ENCODE results near the gene SYT14. TPM values are rescaled to one million over a fixed set of nuclear protein-coding genes. Genes with fewer than 3 reads are reported as not detected.
"Not testable (repeated sequence)": the region's sequence is repeated elsewhere in the genome, so short reads cannot be mapped to it uniquely, and the experiment has no call there.

SYT14 gene
- polyA plus RNA-seq, 3 donors = not detected

DNA sequence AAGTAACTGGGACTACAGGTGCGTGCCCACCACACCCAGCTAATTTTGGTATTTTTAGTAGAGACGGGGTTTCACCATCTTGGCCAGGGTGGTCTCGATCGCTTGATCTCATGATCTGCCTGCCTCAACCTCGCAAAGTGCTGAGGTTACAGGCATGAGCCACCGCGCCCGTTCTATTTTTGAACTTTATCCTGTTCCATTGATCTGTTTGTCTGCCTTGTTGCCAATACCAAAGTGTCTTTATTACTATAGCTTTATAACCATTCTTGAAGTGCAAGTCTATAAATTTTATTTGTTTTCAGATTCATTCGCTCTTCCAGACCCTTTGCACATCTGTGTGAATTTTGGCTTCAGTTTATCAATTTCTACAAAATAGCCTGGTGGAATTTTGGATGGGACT lies 28.0 kb downstream of the SYT14 start:
- no peaks in the 10 kb centered on the region for H3K27me3 ChIP-seq (ENCODE audit: control insufficient read depth in 2 of 2, insufficient read depth in 2 of 2, low read length in 2 of 2)
- no peak overlapping the region for H3K4me3 ChIP-seq (replicated peaks in 1 of 3; ENCODE audit: low read depth in 2 of 3, low read length in 3 of 3)
- DNase-seq = no peak
- Mint-ChIP-seq H3K4me1 (no peaks in the 10 kb centered on the region), H3K27ac (no peak overlapping the region), H3K27me3 (ENCODE audit: low read depth in 3 of 3) (peaks cover 0 to 1% (median 1%) of the 10 kb centered on the region in 3 donors), H3K9me3 (peaks cover 0 to 8% (median 0%) of the 10 kb centered on the region in 7 donors), H3K36me3 (no peaks in the 10 kb centered on the region), H3K4me3 (no peak overlapping the region)
- H3K4me1 ChIP-seq (ENCODE audit: control insufficient read depth in 1 of 2, insufficient read depth in 2 of 2, low read length in 2 of 2) = no peaks in the 10 kb centered on the region
- H3K79me2 ChIP-seq (ENCODE audit: insufficient read depth, low read length) = no peaks in the 10 kb centered on the region
- intact Hi-C loops (cut with micrococcal nuclease) = no loop called here
- H3K4me2 ChIP-seq (replicated peaks; ENCODE audit: extremely low read depth, low read length, poor library complexity, severe bottlenecking) = no peak overlapping the region
- no peak overlapping the region for H3K9ac ChIP-seq (ENCODE audit: insufficient read depth, low read length, poor library complexity, severe bottlenecking)
- no peaks in the 10 kb centered on the region for H3K36me3 ChIP-seq (replicated peaks in 1 of 2; ENCODE audit: control insufficient read depth in 1 of 2, insufficient read depth in 2 of 2, low read length in 2 of 2)
- 100% methylated on average over 1 of the region's 9 CpGs for WGBS (ENCODE audit: insufficient coverage)
- no peaks in the 10 kb centered on the region for H4K20me1 ChIP-seq (ENCODE audit: insufficient read depth, low read length)
- H3K9me3 ChIP-seq (replicated peaks in 1 of 2; ENCODE audit: control insufficient read depth in 1 of 2, insufficient read depth in 1 of 2, low read length in 2 of 2) = no peaks in the 10 kb centered on the region
- TF ChIP-seq, protein P1, sequence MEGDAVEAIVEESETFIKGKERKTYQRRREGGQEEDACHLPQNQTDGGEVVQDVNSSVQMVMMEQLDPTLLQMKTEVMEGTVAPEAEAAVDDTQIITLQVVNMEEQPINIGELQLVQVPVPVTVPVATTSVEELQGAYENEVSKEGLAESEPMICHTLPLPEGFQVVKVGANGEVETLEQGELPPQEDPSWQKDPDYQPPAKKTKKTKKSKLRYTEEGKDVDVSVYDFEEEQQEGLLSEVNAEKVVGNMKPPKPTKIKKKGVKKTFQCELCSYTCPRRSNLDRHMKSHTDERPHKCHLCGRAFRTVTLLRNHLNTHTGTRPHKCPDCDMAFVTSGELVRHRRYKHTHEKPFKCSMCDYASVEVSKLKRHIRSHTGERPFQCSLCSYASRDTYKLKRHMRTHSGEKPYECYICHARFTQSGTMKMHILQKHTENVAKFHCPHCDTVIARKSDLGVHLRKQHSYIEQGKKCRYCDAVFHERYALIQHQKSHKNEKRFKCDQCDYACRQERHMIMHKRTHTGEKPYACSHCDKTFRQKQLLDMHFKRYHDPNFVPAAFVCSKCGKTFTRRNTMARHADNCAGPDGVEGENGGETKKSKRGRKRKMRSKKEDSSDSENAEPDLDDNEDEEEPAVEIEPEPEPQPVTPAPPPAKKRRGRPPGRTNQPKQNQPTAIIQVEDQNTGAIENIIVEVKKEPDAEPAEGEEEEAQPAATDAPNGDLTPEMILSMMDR (IDR thresholded peaks at IDR 0.05) = no peak
- H3K27ac ChIP-seq (ENCODE audit: low read depth in 1 of 2, low read length in 2 of 2) = no peak overlapping the region
- no peak overlapping the region for H2AFZ ChIP-seq (ENCODE audit: insufficient read depth, low read depth, low read length, poor library complexity, severe bottlenecking)

DNA sequence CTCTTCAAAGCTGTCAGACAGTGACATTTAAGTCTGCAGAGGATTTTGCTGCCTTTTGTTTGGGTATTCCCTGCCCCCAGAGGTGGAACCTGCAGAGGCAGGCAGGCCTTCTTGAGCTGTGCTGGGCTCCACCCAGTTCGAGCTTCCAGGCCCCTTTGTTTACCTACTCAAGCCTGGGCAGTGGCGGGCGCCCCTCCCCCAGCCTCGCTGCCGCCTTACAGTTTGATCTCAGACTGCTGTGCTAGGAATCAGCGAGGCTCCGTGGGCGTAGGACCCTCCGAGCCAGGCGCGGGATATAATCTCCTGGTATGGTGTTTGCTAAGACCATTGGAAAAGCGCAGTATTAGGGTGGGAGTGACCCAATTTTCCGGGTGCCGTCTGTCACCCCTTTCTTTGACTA lies 40.7 kb downstream of the SYT14 start:
- DNase-seq; H2AFZ ChIP-seq (ENCODE audit: insufficient read depth, low read depth, low read length, poor library complexity, severe bottlenecking); intact Hi-C loops (cut with micrococcal nuclease); H3K4me1 ChIP-seq (ENCODE audit: control insufficient read depth in 1 of 2, insufficient read depth in 2 of 2, low read length in 2 of 2); H3K27ac Mint-ChIP-seq; H3K9me3 Mint-ChIP-seq; H4K20me1 ChIP-seq (ENCODE audit: insufficient read depth, low read length); H3K36me3 Mint-ChIP-seq; H3K27ac ChIP-seq (ENCODE audit: low read depth in 1 of 2, low read length in 2 of 2); H3K79me2 ChIP-seq (ENCODE audit: insufficient read depth, low read length); H3K9ac ChIP-seq (ENCODE audit: insufficient read depth, low read length, poor library complexity, severe bottlenecking); H3K4me3 ChIP-seq (replicated peaks in 1 of 3; ENCODE audit: low read depth in 2 of 3, low read length in 3 of 3); H3K27me3 Mint-ChIP-seq (ENCODE audit: low read depth in 3 of 3); H3K4me1 Mint-ChIP-seq; H3K4me2 ChIP-seq (replicated peaks; ENCODE audit: extremely low read depth, low read length, poor library complexity, severe bottlenecking); H3K4me3 Mint-ChIP-seq; H3K9me3 ChIP-seq (replicated peaks in 1 of 2; ENCODE audit: control insufficient read depth in 1 of 2, insufficient read depth in 1 of 2, low read length in 2 of 2); H3K36me3 ChIP-seq (replicated peaks in 1 of 2; ENCODE audit: control insufficient read depth in 1 of 2, insufficient read depth in 2 of 2, low read length in 2 of 2); H3K27me3 ChIP-seq (ENCODE audit: control insufficient read depth in 2 of 2, insufficient read depth in 2 of 2, low read length in 2 of 2): not testable (repeated sequence)
- 93% methylated on average over 2 of the region's 14 CpGs for WGBS (ENCODE audit: insufficient coverage)

All from CD14-positive monocyte (primary cell).